ENCODE measurements around the gene ABLIM3. TPM values are rescaled to one million over a fixed set of nuclear protein-coding genes. Genes with fewer than 3 reads are reported as not detected.

Gene ABLIM3
- total RNA-seq, 2 experiments from 2014 or later = not detected

- DNase-seq (no peak), ATAC-seq (ENCODE audit: poor library complexity) (no peak)
- Histone ChIP-seq H3K4me1 (ENCODE audit: insufficient read depth, low read length) (no peaks in the 10 kb centered on the region), H3K4me3 (ENCODE audit: low read length) (no peak overlapping the region), H3K27me3 (ENCODE audit: control insufficient read depth in 1 of 2, insufficient read depth in 2 of 2, low read length in 2 of 2) (peaks cover 0 to 7% of the 10 kb centered on the region in 2 experiments), H3K36me3 (ENCODE audit: insufficient read depth, low read length) (no peaks in the 10 kb centered on the region), H3K27ac (ENCODE audit: low read depth in 1 of 2, low read length in 2 of 2) (no peak overlapping the region), H3K9me3 (ENCODE audit: control insufficient read depth in 1 of 2, insufficient read depth in 1 of 2, low read length in 2 of 2) (no peaks in the 10 kb centered on the region)
- intact Hi-C loops (cut with DNase I, micrococcal nuclease) = no loop called here
- no peak overlapping the region for H3K27ac Mint-ChIP-seq
- ChIA-PET CTCF (interaction anchor here (1.7 kb wide), 1 partner anchor 15 kb away, joined by 3 read pairs; no protein-coding TSS in a partner anchor), POLR2A (no interaction called here)
- H3K9me3 Mint-ChIP-seq = no peaks in the 10 kb centered on the region
- no peak overlapping the region for H3K4me3 Mint-ChIP-seq
- no peak for TF ChIP-seq CTCF (IDR thresholded peaks at IDR 0.05)
- no peaks in the 10 kb centered on the region for H3K36me3 Mint-ChIP-seq (ENCODE audit: low read depth)
- H3K4me1 Mint-ChIP-seq (ENCODE audit: low read depth) = no peaks in the 10 kb centered on the region
- H3K27me3 Mint-ChIP-seq = peaks cover 10% of the 10 kb centered on the region
These were observed 138.8 kb downstream of the ABLIM3 start for GRCh38 chr5:149280124-149280523.

- TF ChIP-seq CTCF (IDR thresholded peaks at IDR 0.05) = no peak
- no peaks in the 10 kb centered on the region for H3K4me1 Mint-ChIP-seq (ENCODE audit: low read depth)
- no peaks in the 10 kb centered on the region for H3K36me3 Mint-ChIP-seq (ENCODE audit: low read depth)
- H3K27ac ChIP-seq (ENCODE audit: low read depth in 1 of 2, low read length in 2 of 2) = no peak overlapping the region
- no peak overlapping the region for H3K27ac Mint-ChIP-seq
- H3K4me3 Mint-ChIP-seq = no peak overlapping the region
- H3K4me1 ChIP-seq (ENCODE audit: insufficient read depth, low read length) = no peaks in the 10 kb centered on the region
- ATAC-seq (ENCODE audit: poor library complexity) (no peak), DNase-seq (no peak)
- no peaks in the 10 kb centered on the region for H3K36me3 ChIP-seq (ENCODE audit: insufficient read depth, low read length)
- no peaks in the 10 kb centered on the region for H3K9me3 Mint-ChIP-seq
- H3K9me3 ChIP-seq (ENCODE audit: control insufficient read depth in 1 of 2, insufficient read depth in 1 of 2, low read length in 2 of 2) = no peaks in the 10 kb centered on the region
- H3K4me3 ChIP-seq (ENCODE audit: low read length) = no peak overlapping the region
- CTCF ChIA-PET = no interaction called here
- H3K27me3 Mint-ChIP-seq = peaks cover 9% of the 10 kb centered on the region
- H3K27me3 ChIP-seq (ENCODE audit: control insufficient read depth in 1 of 2, insufficient read depth in 2 of 2, low read length in 2 of 2) = peaks cover 0 to 6% of the 10 kb centered on the region in 2 experiments
- intact Hi-C loops (cut with DNase I, micrococcal nuclease) = no loop called here
- POLR2A ChIA-PET = no interaction called here
These were observed 139.5 kb downstream of the ABLIM3 start for GRCh38 chr5:149280802-149281201.

- ChIA-PET CTCF (no interaction called here), POLR2A (no interaction called here)
- Mint-ChIP-seq H3K27ac (no peak overlapping the region), H3K4me1 (ENCODE audit: low read depth) (no peaks in the 10 kb centered on the region), H3K36me3 (ENCODE audit: low read depth) (no peaks in the 10 kb centered on the region), H3K4me3 (no peak overlapping the region), H3K9me3 (no peaks in the 10 kb centered on the region), H3K27me3 (no peaks in the 10 kb centered on the region)
- Histone ChIP-seq H3K36me3 (ENCODE audit: insufficient read depth, low read length) (no peaks in the 10 kb centered on the region), H3K4me3 (ENCODE audit: low read length) (no peak overlapping the region), H3K9me3 (ENCODE audit: control insufficient read depth in 1 of 2, insufficient read depth in 1 of 2, low read length in 2 of 2) (no peaks in the 10 kb centered on the region), H3K27me3 (ENCODE audit: control insufficient read depth in 1 of 2, insufficient read depth in 2 of 2, low read length in 2 of 2) (peaks cover 0 to 2% of the 10 kb centered on the region in 2 experiments), H3K4me1 (ENCODE audit: insufficient read depth, low read length) (no peaks in the 10 kb centered on the region), H3K27ac (ENCODE audit: low read depth in 1 of 2, low read length in 2 of 2) (no peak overlapping the region)
- no peak for ATAC-seq (ENCODE audit: poor library complexity)
- DNase-seq = no peak
- intact Hi-C loops (cut with DNase I, micrococcal nuclease) = no loop called here
- no peak for TF ChIP-seq CTCF (IDR thresholded peaks at IDR 0.05)
These were observed 141.0 kb downstream of the ABLIM3 start for GRCh38 chr5:149282027-149282965.

Data from CD4-positive, alpha-beta T cell (primary cell).